Thymus (tissue), 11 donors: ENCODE measurements around the gene RGL4. TPM values are rescaled to one million over a fixed set of nuclear protein-coding genes. Genes with fewer than 3 reads are reported as not detected.

ENCODE experiments used
- DNase-seq, 9 donors: peaks; one replicate each; pipeline ENCODE4 v3.0.0-alpha.2; 2013; ENCODE audit warnings: low spot score in 9 of 9, low read depth in 6 of 9, missing footprints in 1 of 9
- H3K27ac ChIP-seq, 2 donors: one replicate each; pipeline ENCODE4 v1.5.1; 2013; ENCODE audit warnings: control low read depth in 1 of 2, low read depth in 1 of 2, low read length in 1 of 2, mild to moderate bottlenecking in 1 of 2, moderate library complexity in 1 of 2
- H3K27me3 ChIP-seq, 2 donors: one replicate each; pipeline ENCODE4 v1.5.1; 2013; ENCODE audit warnings: low read length in 1 of 2; ENCODE audit not compliant: control insufficient read depth in 2 of 2, insufficient read depth in 1 of 2
- H3K36me3 ChIP-seq, 2 donors: one replicate each; pipeline ENCODE4 v1.5.1; 2013; ENCODE audit warnings: low read length in 1 of 2, mild to moderate bottlenecking in 1 of 2, moderate library complexity in 1 of 2; ENCODE audit not compliant: control insufficient read depth in 2 of 2, insufficient read depth in 2 of 2
- H3K4me1 ChIP-seq, 2 donors: one replicate each; pipeline ENCODE4 v1.5.1; 2013; ENCODE audit warnings: low read length in 2 of 2; ENCODE audit not compliant: control insufficient read depth in 2 of 2, insufficient read depth in 2 of 2
- H3K4me3 ChIP-seq, 2 donors: one replicate each; pipeline ENCODE4 v1.5.1; 2013; ENCODE audit warnings: low read length in 2 of 2, control low read depth in 1 of 2, mild to moderate bottlenecking in 1 of 2
- H3K9me3 ChIP-seq, 2 donors: one replicate each; pipeline ENCODE4 v1.5.1; 2013; ENCODE audit warnings: low read length in 1 of 2, mild to moderate bottlenecking in 1 of 2; ENCODE audit not compliant: control insufficient read depth in 2 of 2, insufficient read depth in 1 of 2
- WGBS: extraction: QIAGEN DNeasy Blood & Tissue Kit; methylation state at CpG from one replicate; pipeline ENCODE4 v1.1.7; 2013; 5-methylcytosine and 5-hydroxymethylcytosine counted together
- polyA plus RNA-seq: library from polyadenylated mRNA; stranded (reverse); fragments of 200-250 nt; gene quantifications from one replicate; pipeline ENCODE4 v1.2.3, GENCODE V29; 2013
- total RNA-seq: library from RNA; stranded (reverse); fragments of 120-200 nt; gene quantifications from one replicate; pipeline ENCODE4 v1.2.4, GENCODE V29; 2013
- donor health status: healthy.

RGL4 gene
- total and polyA plus RNA-seq, 2 donors, result 7.8 to 29.8 TPM

- no peak for DNase-seq
- WGBS, result 100% methylated on average over 5 of the region's 5 CpGs
- no peak overlapping the region for H3K27ac ChIP-seq
- H3K9me3 ChIP-seq, result no peaks in the 10 kb centered on the region
- no peak overlapping the region for H3K4me3 ChIP-seq
- H3K27me3 ChIP-seq, result no peaks in the 10 kb centered on the region
- peaks cover 21 to 26% of the 10 kb centered on the region in 2 donors for H3K36me3 ChIP-seq
- peaks cover 0 to 19% of the 10 kb centered on the region in 2 donors for H3K4me1 ChIP-seq
Measured at GRCh38 chr22:23685205-23685784, 5.5 kb upstream of the RGL4 start.

GRCh38 chr22:23686416-23687024 is 4.3 kb upstream of the RGL4 start:
- H3K4me1 ChIP-seq, result peaks cover 0 to 23% of the 10 kb centered on the region in 2 donors
- no peak for DNase-seq
- no peaks in the 10 kb centered on the region for H3K27me3 ChIP-seq
- H3K36me3 ChIP-seq, result peaks cover 19 to 30% of the 10 kb centered on the region in 2 donors
- WGBS, result 76% methylated on average over 7 of the region's 7 CpGs
- H3K27ac ChIP-seq, result no peak overlapping the region
- no peak overlapping the region for H3K4me3 ChIP-seq
- H3K9me3 ChIP-seq, result no peaks in the 10 kb centered on the region

GRCh38 chr22:23688121-23688520 is 2.7 kb upstream of the RGL4 start:
- H3K9me3 ChIP-seq, result no peaks in the 10 kb centered on the region
- no peak overlapping the region for H3K4me3 ChIP-seq
- H3K4me1 ChIP-seq, result peaks cover 6 to 37% of the 10 kb centered on the region in 2 donors
- no peak overlapping the region for H3K27ac ChIP-seq
- H3K27me3 ChIP-seq, result no peaks in the 10 kb centered on the region
- DNase-seq, result no peak
- WGBS, result 97% methylated on average over 10 of the region's 10 CpGs
- peaks cover 13 to 28% of the 10 kb centered on the region in 2 donors for H3K36me3 ChIP-seq

GRCh38 chr22:23688571-23688970 is 2.2 kb upstream of the RGL4 start:
- Histone ChIP-seq H3K27me3 (no peaks in the 10 kb centered on the region), H3K36me3 (peaks cover 12 to 29% of the 10 kb centered on the region in 2 donors), H3K27ac (no peak overlapping the region), H3K4me3 (no peak overlapping the region), H3K9me3 (no peaks in the 10 kb centered on the region), H3K4me1 (peaks cover 6 to 37% of the 10 kb centered on the region in 2 donors)
- 87% methylated on average over 9 of the region's 9 CpGs for WGBS
- no peak for DNase-seq

- Histone ChIP-seq H3K27me3 (no peaks in the 10 kb centered on the region), H3K36me3 (peaks cover 19 to 36% of the 10 kb centered on the region in 2 donors), H3K27ac (no peak overlapping the region), H3K4me3 (no peak overlapping the region), H3K4me1 (peaks cover 6 to 40% of the 10 kb centered on the region in 2 donors), H3K9me3 (no peaks in the 10 kb centered on the region)
- WGBS, result 93% methylated on average over 7 of the region's 7 CpGs
- DNase-seq, result no peak
Measured at GRCh38 chr22:23689414-23689813, 1.4 kb upstream of the RGL4 start.

- H3K27me3 ChIP-seq, result no peaks in the 10 kb centered on the region
- H3K36me3 ChIP-seq, result peaks cover 25 to 47% of the 10 kb centered on the region in 2 donors
- peaks cover 25 to 53% of the 10 kb centered on the region in 2 donors for H3K4me1 ChIP-seq
- H3K27ac ChIP-seq, result no peak overlapping the region
- peaks cover 0 to 4% of the 10 kb centered on the region in 2 donors for H3K9me3 ChIP-seq
- 81% methylated on average over 12 of the region's 12 CpGs for WGBS
- peak in 1 of 9 donors; percentile 29 for DNase-seq
- H3K4me3 ChIP-seq, result no peak overlapping the region
Measured at GRCh38 chr22:23691748-23692423, 1.1 kb downstream of the RGL4 start.

GRCh38 chr22:23692598-23693291 is 1.9 kb downstream of the RGL4 start:
- peak in 1 of 9 donors; percentile 34 for DNase-seq
- H3K27ac ChIP-seq, result no peak overlapping the region
- peaks cover 25 to 47% of the 10 kb centered on the region in 2 donors for H3K36me3 ChIP-seq
- 97% methylated on average over 12 of the region's 12 CpGs for WGBS
- H3K4me3 ChIP-seq, result no peak overlapping the region
- H3K27me3 ChIP-seq, result no peaks in the 10 kb centered on the region
- peaks cover 29 to 57% of the 10 kb centered on the region in 2 donors for H3K4me1 ChIP-seq
- H3K9me3 ChIP-seq, result peaks cover 0 to 4% of the 10 kb centered on the region in 2 donors

GRCh38 chr22:23693979-23694680 is 3.3 kb downstream of the RGL4 start:
- Histone ChIP-seq H3K36me3 (peaks cover 20 to 49% of the 10 kb centered on the region in 2 donors), H3K9me3 (peaks cover 0 to 4% of the 10 kb centered on the region in 2 donors), H3K27ac (no peak overlapping the region), H3K27me3 (no peaks in the 10 kb centered on the region), H3K4me3 (no peak overlapping the region), H3K4me1 (peaks cover 29 to 63% of the 10 kb centered on the region in 2 donors)
- DNase-seq, result no peak
- 94% methylated on average over 11 of the region's 11 CpGs for WGBS
